Glutamatergic neuron (in vitro differentiated cells): ENCODE measurements around the gene FHIT. TPM values are rescaled to one million over a fixed set of nuclear protein-coding genes. Genes with fewer than 3 reads are reported as not detected.

ENCODE experiments used
- DNase-seq: peaks from one replicate; pipeline ENCODE4 v3.0.0; 2022
- H3K27ac Mint-ChIP-seq: one replicate; pipeline ENCODE4 v1.8.0; 2020; ENCODE audit warnings: mild to moderate bottlenecking, mixed read lengths, inconsistent platforms; ENCODE audit not compliant: unreplicated experiment
- H3K27me3 Mint-ChIP-seq: one replicate; pipeline ENCODE4 v1.8.0; 2020; ENCODE audit warnings: mild to moderate bottlenecking, moderate library complexity, mixed read lengths, inconsistent platforms; ENCODE audit not compliant: unreplicated experiment
- H3K36me3 Mint-ChIP-seq: one replicate; pipeline ENCODE4 v1.8.0; 2020; ENCODE audit warnings: mild to moderate bottlenecking, mixed read lengths, inconsistent platforms; ENCODE audit not compliant: unreplicated experiment
- H3K4me1 Mint-ChIP-seq: one replicate; pipeline ENCODE4 v1.8.0; 2020; ENCODE audit warnings: mild to moderate bottlenecking, low read depth, mixed read lengths, inconsistent platforms; ENCODE audit not compliant: unreplicated experiment
- H3K4me3 Mint-ChIP-seq: one replicate; pipeline ENCODE4 v1.8.0; 2020; ENCODE audit warnings: mild to moderate bottlenecking, mixed read lengths, inconsistent platforms; ENCODE audit not compliant: unreplicated experiment
- H3K9me3 Mint-ChIP-seq: one replicate; pipeline ENCODE4 v1.8.0; 2020; ENCODE audit warnings: mild to moderate bottlenecking, moderate library complexity, mixed read lengths, inconsistent platforms; ENCODE audit not compliant: unreplicated experiment
- total RNA-seq: library from RNA; stranded (reverse); fragmentation: NEBNext Ultra II Directional; extraction: Animal tissue kit (Norgen Biotek cat#: 25700); gene quantifications from one replicate; pipeline ENCODE4 v1.2.1, GENCODE V29; 2021; ENCODE audit not compliant: unreplicated experiment
- TF ChIP-seq, protein P1 (sequence below): fragments of 200-600 bp; sonication (generic); IDR thresholded peaks from one replicate; pipeline ENCODE4 v1.5.0; 2021; ENCODE audit not compliant: partially characterized antibody, unreplicated experiment

Gene FHIT
- total RNA-seq, 1 donor from 2014 or later, result 15.2 TPM

DNA sequence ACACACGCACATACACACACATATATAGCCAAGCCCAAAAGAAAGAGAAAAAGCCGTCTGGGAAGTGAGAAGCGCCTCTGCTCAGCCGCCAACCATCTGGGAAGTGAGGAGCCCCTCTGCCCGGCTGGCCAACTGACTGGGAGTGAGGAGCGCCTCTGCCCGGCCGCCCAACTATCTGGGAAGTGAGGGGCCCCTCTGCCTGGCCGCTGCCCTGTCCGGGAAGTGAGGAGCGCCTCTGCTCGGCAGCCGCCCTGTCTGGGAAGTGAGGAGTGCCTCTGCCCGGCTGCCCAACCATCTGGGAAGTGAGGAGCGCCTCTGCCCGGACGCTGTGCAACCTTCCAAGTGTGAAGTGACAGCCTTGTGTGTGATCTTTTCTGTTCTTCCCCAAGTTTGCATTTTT is 49.2 kb downstream of the FHIT start:
- no peak overlapping the region for H3K27ac Mint-ChIP-seq
- TF ChIP-seq, protein P1, sequence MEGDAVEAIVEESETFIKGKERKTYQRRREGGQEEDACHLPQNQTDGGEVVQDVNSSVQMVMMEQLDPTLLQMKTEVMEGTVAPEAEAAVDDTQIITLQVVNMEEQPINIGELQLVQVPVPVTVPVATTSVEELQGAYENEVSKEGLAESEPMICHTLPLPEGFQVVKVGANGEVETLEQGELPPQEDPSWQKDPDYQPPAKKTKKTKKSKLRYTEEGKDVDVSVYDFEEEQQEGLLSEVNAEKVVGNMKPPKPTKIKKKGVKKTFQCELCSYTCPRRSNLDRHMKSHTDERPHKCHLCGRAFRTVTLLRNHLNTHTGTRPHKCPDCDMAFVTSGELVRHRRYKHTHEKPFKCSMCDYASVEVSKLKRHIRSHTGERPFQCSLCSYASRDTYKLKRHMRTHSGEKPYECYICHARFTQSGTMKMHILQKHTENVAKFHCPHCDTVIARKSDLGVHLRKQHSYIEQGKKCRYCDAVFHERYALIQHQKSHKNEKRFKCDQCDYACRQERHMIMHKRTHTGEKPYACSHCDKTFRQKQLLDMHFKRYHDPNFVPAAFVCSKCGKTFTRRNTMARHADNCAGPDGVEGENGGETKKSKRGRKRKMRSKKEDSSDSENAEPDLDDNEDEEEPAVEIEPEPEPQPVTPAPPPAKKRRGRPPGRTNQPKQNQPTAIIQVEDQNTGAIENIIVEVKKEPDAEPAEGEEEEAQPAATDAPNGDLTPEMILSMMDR, result no peak
- H3K27me3 Mint-ChIP-seq, result no peaks in the 10 kb centered on the region
- H3K36me3 Mint-ChIP-seq, result peaks cover 4% of the 10 kb centered on the region
- no peak overlapping the region for H3K4me3 Mint-ChIP-seq
- no peak for DNase-seq
- no peaks in the 10 kb centered on the region for H3K9me3 Mint-ChIP-seq
- H3K4me1 Mint-ChIP-seq, result no peaks in the 10 kb centered on the region

DNA sequence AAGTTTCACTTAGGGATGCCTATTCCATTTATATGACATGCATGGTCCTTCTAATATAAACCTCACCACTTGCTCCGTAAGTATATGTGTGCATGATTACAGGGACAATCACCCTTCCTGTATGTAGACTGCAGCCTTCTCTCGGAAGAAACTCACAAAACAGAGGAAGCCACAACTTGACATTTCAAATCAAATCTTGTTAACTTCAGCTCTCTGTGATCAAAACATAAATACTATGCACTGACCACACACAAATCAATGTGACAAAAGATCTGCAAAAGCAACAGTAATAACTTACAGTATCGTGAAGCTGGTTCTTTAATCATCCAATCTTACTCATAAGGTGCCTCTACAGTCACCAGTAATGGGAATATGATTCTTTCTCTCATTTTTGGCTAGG is 50.2 kb downstream of the FHIT start:
- DNase-seq, result no peak
- H3K4me3 Mint-ChIP-seq, result no peak overlapping the region
- H3K4me1 Mint-ChIP-seq, result no peaks in the 10 kb centered on the region
- TF ChIP-seq, protein P1, result no peak
- H3K9me3 Mint-ChIP-seq, result no peaks in the 10 kb centered on the region
- peaks cover 4% of the 10 kb centered on the region for H3K36me3 Mint-ChIP-seq
- H3K27ac Mint-ChIP-seq, result no peak overlapping the region
- H3K27me3 Mint-ChIP-seq, result no peaks in the 10 kb centered on the region

DNA sequence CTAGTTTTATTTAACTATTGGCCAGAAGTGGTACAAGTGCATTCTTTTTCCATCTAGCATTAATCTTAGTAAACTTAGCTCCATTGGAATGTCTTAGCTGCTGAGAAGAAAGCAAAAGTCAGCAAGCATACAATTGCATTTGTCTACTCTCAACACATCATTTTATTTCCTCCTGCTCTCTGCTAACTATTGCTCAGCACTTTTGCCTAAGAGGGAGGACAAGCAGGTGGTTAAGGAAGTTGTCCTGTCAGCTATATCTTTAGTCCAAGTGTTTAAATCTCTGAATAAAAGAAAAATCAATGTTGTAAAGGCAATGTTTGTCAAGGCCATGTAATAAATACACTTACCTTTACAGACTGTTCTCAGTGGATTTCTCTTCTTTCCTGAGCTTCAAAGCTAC is 51.0 kb downstream of the FHIT start:
- no peaks in the 10 kb centered on the region for H3K27me3 Mint-ChIP-seq
- H3K36me3 Mint-ChIP-seq, result peaks cover 4% of the 10 kb centered on the region
- DNase-seq, result no peak

DNA sequence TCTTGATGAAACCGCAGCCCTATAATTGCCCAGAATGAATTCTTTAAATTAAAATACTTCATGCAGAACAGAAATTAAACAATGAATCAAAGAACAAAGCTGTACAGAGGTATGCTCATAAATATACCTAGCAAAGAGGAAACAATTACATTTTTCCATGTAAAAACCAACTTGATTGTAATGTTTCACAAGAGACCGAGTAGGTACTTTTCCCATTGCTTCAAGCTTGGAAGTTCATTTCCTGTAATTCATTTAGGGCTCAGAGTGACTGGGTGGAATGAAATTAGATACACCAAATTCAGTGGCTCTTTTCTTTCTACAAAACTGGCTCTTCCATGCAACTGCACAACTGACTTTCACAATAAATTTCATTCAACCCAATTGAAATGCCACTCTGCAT is 51.4 kb downstream of the FHIT start:
- no peak for DNase-seq

More for the DNA sequence above, 51.0 kb downstream of the FHIT start:
- Mint-ChIP-seq H3K4me1 (no peaks in the 10 kb centered on the region), H3K4me3 (no peak overlapping the region), H3K27ac (no peak overlapping the region), H3K9me3 (no peaks in the 10 kb centered on the region)
- TF ChIP-seq, protein P1, result no peak

DNA sequence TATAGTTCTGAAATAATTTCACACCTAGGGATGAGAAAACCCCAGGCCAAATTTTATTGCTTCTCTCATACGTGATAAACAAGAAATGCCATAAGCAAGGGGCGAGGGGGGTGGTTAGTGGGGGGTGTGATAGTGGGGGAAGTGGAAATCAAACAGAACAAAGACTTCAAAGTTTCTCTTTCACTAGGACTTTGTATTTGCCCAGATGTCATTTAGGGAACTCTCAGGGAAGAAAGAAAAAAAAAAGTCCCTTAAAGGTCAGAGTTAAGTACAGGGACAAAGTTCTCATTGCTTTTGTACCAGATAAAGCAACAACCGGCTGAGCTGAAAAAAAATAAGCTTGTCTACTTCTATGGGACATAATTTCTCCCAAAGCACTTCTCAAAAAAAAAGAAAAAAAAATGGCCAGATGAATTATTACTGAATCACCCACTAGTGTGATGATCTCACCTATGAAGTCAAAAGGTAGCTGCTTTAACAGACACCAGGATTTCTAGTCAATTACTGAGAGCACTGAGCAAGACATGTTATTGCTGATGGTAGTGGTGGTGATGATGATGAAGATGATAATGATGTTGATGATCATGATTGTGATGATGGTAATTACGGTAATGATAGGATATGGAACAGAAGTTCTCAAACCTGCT is 56.2 kb downstream of the FHIT start:
- Mint-ChIP-seq H3K36me3 (no peaks in the 10 kb centered on the region), H3K9me3 (no peaks in the 10 kb centered on the region), H3K27ac (no peak overlapping the region), H3K4me3 (no peak overlapping the region), H3K27me3 (no peaks in the 10 kb centered on the region), H3K4me1 (no peaks in the 10 kb centered on the region)
- DNase-seq, result no peak
- TF ChIP-seq, protein P1, result no peak

More for the DNA sequence above, 51.4 kb downstream of the FHIT start:
- Mint-ChIP-seq H3K36me3 (peaks cover 4% of the 10 kb centered on the region), H3K27me3 (no peaks in the 10 kb centered on the region), H3K4me1 (no peaks in the 10 kb centered on the region), H3K27ac (no peak overlapping the region), H3K9me3 (no peaks in the 10 kb centered on the region), H3K4me3 (no peak overlapping the region)
- TF ChIP-seq, protein P1, result no peak
